Measurements from ENCODE around the gene ZSCAN9. TPM values are rescaled to one million over a fixed set of nuclear protein-coding genes. Genes with fewer than 3 reads are reported as not detected.

ZSCAN9 gene
- total RNA-seq, 2 donors from 2014 or later: 11.6 to 29.0 TPM

DNA sequence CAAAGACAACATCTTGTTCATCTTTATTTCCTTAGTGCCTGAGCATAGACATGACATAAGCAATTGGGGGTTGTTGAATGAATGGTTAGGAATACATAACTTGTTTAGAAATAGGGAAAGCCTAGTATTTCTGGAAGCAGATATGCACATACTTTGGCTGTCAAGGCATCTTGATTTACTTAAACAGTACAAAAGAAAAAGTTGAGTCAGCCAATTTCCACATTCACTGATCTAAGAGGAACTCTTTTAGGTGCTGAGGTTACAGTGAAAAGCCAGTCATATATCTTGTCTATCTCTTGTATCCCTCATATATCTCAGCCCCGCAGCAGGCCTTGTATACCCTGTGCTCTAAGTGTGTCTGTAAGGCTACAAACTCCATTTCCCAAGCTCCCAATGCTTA, 15.4 kb downstream of the ZSCAN9 start:
- Histone ChIP-seq H3K27ac (no peak overlapping the region), H3K9me3 (no peaks in the 10 kb centered on the region), H3K36me3 (peaks cover 7% of the 10 kb centered on the region), H3K4me3 (no peak overlapping the region), H3K4me1 (ENCODE audit: control insufficient read depth in 1 of 2, low read depth in 2 of 2) (no peaks in the 10 kb centered on the region), H3K27me3 (replicated peaks; ENCODE audit: insufficient read depth) (no peaks in the 10 kb centered on the region)
- TF ChIP-seq, protein P1, sequence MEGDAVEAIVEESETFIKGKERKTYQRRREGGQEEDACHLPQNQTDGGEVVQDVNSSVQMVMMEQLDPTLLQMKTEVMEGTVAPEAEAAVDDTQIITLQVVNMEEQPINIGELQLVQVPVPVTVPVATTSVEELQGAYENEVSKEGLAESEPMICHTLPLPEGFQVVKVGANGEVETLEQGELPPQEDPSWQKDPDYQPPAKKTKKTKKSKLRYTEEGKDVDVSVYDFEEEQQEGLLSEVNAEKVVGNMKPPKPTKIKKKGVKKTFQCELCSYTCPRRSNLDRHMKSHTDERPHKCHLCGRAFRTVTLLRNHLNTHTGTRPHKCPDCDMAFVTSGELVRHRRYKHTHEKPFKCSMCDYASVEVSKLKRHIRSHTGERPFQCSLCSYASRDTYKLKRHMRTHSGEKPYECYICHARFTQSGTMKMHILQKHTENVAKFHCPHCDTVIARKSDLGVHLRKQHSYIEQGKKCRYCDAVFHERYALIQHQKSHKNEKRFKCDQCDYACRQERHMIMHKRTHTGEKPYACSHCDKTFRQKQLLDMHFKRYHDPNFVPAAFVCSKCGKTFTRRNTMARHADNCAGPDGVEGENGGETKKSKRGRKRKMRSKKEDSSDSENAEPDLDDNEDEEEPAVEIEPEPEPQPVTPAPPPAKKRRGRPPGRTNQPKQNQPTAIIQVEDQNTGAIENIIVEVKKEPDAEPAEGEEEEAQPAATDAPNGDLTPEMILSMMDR (IDR thresholded peaks at IDR 0.05): no peak
- DNase-seq (ENCODE audit: low spot score) (no peak), ATAC-seq (ENCODE audit: insufficient number of reproducible peaks, low FRiP score, low read depth) (no peak)

DNA sequence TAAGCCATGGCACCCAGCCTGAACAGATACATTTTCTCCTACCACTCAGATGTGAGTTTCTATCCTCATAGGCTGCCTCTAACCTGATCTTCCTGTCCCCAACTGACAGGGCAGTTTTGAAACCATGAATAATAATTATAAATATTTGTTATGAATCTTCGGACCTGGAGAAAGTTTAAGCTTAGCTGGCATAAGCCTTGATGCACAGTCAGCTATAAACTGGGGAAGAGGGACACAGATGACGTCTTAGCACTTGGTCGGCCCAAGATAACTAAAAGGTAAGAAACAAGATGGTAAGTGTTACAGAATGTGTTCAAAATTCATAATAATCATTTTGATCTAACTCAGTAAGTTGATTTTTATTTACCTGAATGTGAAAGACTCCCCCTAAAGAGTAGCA, 18.9 kb downstream of the ZSCAN9 start:
- H3K4me1 ChIP-seq (ENCODE audit: control insufficient read depth in 1 of 2, low read depth in 2 of 2): no peaks in the 10 kb centered on the region
- ATAC-seq (ENCODE audit: insufficient number of reproducible peaks, low FRiP score, low read depth) (no peak), DNase-seq (ENCODE audit: low spot score) (no peak)
- H3K27me3 ChIP-seq (replicated peaks; ENCODE audit: insufficient read depth): no peaks in the 10 kb centered on the region
- TF ChIP-seq, protein P1 (IDR thresholded peaks at IDR 0.05): no peak
- no peaks in the 10 kb centered on the region for H3K9me3 ChIP-seq
- no peak overlapping the region for H3K27ac ChIP-seq
- no peak overlapping the region for H3K4me3 ChIP-seq
- H3K36me3 ChIP-seq: peaks cover 20% of the 10 kb centered on the region

DNA sequence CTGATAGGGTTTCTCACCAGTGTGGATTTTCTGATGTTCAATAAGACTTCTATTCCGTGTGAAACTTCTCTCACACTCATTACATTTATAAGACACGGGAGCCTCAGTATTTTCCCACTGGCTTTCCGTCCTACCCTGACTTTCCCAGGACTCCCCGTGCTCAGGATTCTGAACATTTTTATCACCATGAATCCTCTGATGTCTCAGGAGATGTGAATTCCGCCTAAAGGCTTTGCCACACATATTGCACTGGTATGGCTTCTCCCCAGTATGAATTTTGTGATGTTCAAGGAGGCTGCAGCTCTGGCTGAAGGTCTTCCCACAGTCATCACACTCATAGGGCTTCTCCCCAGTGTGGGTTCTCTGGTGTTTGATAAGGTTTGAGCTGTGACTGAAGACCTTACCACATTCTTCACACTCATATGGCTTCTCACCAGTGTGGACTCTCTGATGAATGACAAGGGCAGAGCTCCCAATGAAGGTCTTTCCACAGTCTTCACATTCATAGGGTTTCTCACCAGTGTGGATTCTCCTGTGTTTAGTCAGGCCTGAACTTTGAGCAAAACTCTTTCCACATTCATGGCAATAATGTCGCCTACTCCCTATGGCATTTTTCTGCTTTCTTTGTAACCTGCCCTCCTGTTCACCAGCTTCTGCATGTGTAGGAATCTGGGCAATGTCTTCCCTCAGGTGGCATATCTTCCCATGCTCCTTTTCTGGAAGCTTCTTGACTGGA, 20.3 kb downstream of the ZSCAN9 start:
- H3K4me1 ChIP-seq (ENCODE audit: control insufficient read depth in 1 of 2, low read depth in 2 of 2): peaks cover 2 to 7% of the 10 kb centered on the region in 2 donors
- TF ChIP-seq, protein P1 (IDR thresholded peaks at IDR 0.05): no peak
- H3K9me3 ChIP-seq: no peaks in the 10 kb centered on the region
- H3K27me3 ChIP-seq (replicated peaks; ENCODE audit: insufficient read depth): no peaks in the 10 kb centered on the region
- DNase-seq (ENCODE audit: low spot score) (no peak), ATAC-seq (ENCODE audit: insufficient number of reproducible peaks, low FRiP score, low read depth) (no peak)
- H3K27ac ChIP-seq: no peak overlapping the region
- H3K4me3 ChIP-seq: no peak overlapping the region
- peaks cover 20% of the 10 kb centered on the region for H3K36me3 ChIP-seq

DNA sequence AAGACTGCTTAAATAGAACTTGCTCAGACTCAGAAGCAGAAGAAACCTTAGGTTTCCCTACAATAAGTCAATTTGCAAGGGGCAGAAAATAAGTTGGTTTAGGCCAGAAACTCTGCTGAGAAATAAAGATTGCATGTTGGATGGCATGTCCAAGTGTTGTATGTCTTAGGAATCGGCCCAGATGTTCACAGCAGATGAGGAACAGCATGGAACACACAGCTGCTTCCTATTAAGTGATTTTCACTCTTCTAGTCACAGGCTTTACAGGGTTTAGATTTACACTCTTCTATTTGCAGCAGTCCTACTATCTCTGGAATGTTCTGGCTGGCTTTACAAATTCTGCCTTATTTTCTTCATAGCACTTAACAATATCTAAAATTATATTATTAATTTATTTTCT, 23.8 kb downstream of the ZSCAN9 start:
- H3K27me3 ChIP-seq (replicated peaks; ENCODE audit: insufficient read depth): no peaks in the 10 kb centered on the region
- DNase-seq (ENCODE audit: low spot score): no peak
- TF ChIP-seq, protein P1 (IDR thresholded peaks at IDR 0.05): no peak
- no peak overlapping the region for H3K4me3 ChIP-seq
- H3K27ac ChIP-seq: no peak overlapping the region
- H3K36me3 ChIP-seq: peaks cover 20% of the 10 kb centered on the region
- H3K9me3 ChIP-seq: no peaks in the 10 kb centered on the region
- H3K4me1 ChIP-seq (ENCODE audit: control insufficient read depth in 1 of 2, low read depth in 2 of 2): peaks cover 17 to 26% of the 10 kb centered on the region in 2 donors
- ATAC-seq (ENCODE audit: insufficient number of reproducible peaks, low FRiP score, low read depth): no peak

DNA sequence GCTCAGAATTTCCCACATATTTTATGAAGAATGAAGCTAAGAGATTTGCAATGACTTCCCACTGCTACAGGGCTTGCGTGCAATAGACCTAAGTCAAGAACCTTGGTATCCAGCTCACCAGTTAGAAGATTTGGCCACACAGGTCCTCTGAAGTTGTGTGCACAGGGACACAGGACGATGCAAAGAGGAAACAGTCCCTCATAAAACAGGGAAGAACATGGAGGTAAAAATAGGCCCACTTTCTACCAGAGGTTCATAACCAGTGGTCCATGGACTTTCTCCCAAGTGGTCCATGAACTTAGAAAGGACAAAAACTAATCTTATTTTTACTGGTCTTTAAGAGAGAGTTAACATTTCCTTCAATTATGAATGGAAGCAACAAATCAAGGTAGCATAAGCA, 25.7 kb downstream of the ZSCAN9 start:
- H3K9me3 ChIP-seq: no peaks in the 10 kb centered on the region
- DNase-seq (ENCODE audit: low spot score) (no peak), ATAC-seq (ENCODE audit: insufficient number of reproducible peaks, low FRiP score, low read depth) (no peak)
- TF ChIP-seq, protein P1 (IDR thresholded peaks at IDR 0.05): no peak
- peaks cover 11% of the 10 kb centered on the region for H3K36me3 ChIP-seq
- no peak overlapping the region for H3K27ac ChIP-seq
- H3K4me3 ChIP-seq: peak overlapping the region; percentile 97
- H3K4me1 ChIP-seq (ENCODE audit: control insufficient read depth in 1 of 2, low read depth in 2 of 2): peaks cover 17 to 26% of the 10 kb centered on the region in 2 donors
- no peaks in the 10 kb centered on the region for H3K27me3 ChIP-seq (replicated peaks; ENCODE audit: insufficient read depth)
